MG63 (cell line): ENCODE measurements around the gene RGS6. TPM values are rescaled to one million over a fixed set of nuclear protein-coding genes. Genes with fewer than 3 reads are reported as not detected.

Experiments used
- DNase-seq: peaks from one replicate; pipeline ENCODE4 v3.0.0-alpha.2; 2020
- H3K27me3 ChIP-seq: fragments of 250-450 bp; sonication (Bioruptor Pico); 2 replicates; pipeline ENCODE4 v1.5.1; 2020; ENCODE audit warnings: mild to moderate bottlenecking, moderate library complexity
- H3K36me3 ChIP-seq: fragments of 250-450 bp; sonication (Bioruptor Pico); 2 replicates; pipeline ENCODE4 v1.5.1; 2020; ENCODE audit warnings: mild to moderate bottlenecking, moderate library complexity
- H3K4me3 ChIP-seq: fragments of 250-450 bp; sonication (Bioruptor Pico); 2 replicates; pipeline ENCODE4 v1.5.1; 2020; ENCODE audit warnings: mild to moderate bottlenecking, moderate library complexity
- H3K9me3 ChIP-seq: fragments of 250-450 bp; sonication (Bioruptor Pico); 2 replicates; pipeline ENCODE4 v1.5.1; 2020; ENCODE audit warnings: mild to moderate bottlenecking, moderate library complexity
- total RNA-seq: library from RNA; depleted of rRNA; stranded (reverse); fragments of >200 nt; shearing (Covaris generic); gene quantifications from 2 replicates; pipeline ENCODE4 v1.2.3, GENCODE V29; 2014; ENCODE audit warnings: low replicate concordance

The RGS6 gene
- total RNA-seq, 1 experiment from 2014 or later: not detected

DNA sequence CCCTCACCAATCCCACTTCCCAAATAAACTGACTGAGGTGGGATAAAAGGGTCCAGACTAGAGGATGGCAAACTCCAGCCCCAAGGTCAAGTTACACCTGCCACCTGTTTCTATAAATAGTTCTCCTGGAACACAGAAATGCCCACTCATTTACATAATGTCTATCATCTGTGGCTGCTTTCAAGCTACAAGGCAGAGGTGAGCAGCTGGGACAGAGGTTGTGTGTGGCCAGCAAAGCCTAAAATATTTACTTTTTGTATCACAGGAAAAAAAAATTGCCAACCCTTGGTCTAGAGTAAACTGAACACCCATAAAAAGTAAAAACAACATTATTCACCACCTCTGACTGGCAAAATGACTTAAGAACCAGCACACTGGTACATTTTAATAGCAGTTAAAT lies 269.4 kb downstream of the RGS6 start:
- no peaks in the 10 kb centered on the region for H3K27me3 ChIP-seq
- DNase-seq: no peak
- no peaks in the 10 kb centered on the region for H3K36me3 ChIP-seq
- no peaks in the 10 kb centered on the region for H3K9me3 ChIP-seq
- no peak overlapping the region for H3K4me3 ChIP-seq

DNA sequence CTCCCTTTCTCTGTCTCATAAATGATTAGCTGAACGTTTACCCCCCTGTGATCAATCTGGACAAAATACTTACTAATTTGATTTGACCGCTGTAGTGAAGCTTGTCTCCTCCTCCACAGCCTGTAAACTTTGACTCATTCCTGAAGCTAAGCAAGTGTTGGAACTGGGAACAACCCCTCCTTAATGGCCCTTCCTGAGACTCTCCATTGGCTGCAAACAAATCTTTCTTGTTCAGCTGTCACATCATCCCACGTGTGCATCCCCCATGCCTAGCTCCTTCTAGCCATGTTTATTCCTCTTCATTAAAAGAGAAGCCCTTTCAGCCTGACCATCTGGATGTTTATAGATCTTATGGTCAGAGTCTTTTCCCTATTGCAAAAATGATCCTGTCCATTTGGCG lies 281.2 kb downstream of the RGS6 start:
- no peaks in the 10 kb centered on the region for H3K9me3 ChIP-seq
- DNase-seq: no peak

DNA sequence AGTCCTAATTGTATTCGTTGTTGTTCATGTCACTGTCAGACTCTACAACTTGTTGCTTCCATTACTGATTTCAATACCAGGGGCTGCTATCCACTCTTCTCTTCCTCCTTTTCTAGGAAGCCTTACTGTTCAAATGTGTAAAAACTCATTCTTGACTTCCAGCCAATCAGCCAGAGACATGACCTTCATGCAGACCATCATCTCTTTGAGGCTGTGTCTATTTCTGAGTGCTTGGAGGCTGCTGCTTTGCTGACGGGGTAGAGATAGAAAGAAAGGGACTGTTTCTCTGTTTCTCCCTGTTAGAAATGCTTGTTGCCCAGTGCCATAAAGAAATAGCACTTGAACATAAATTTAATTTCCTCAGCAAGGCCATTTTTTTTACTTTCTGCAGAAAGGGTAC lies 282.9 kb downstream of the RGS6 start:
- Histone ChIP-seq H3K36me3 (no peaks in the 10 kb centered on the region), H3K27me3 (no peaks in the 10 kb centered on the region)

More for the DNA sequence above, 281.2 kb downstream of the RGS6 start:
- Histone ChIP-seq H3K36me3 (no peaks in the 10 kb centered on the region), H3K4me3 (no peak overlapping the region), H3K27me3 (no peaks in the 10 kb centered on the region)

DNA sequence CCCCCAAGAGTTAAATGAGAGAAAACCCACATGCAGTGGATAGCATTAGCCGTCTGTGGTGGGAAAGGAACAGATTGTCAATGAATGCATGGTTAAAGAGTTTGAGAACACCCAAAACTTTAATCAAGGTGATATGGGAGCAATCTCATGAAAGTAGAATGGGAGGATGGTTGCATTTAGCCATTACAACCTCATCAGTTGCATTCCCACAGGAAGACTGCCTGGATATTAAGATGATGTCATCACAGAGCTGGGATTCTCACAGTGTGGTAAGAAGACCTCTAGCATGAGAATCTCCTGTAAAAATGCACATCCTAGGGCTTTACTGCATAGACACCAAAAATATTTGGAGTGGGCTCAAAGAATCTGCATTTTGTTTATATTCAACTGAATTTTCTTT lies 284.9 kb downstream of the RGS6 start:
- Histone ChIP-seq H3K36me3 (no peaks in the 10 kb centered on the region), H3K9me3 (no peaks in the 10 kb centered on the region), H3K27me3 (no peaks in the 10 kb centered on the region), H3K4me3 (no peak overlapping the region)
- no peak for DNase-seq

More for the DNA sequence above, 282.9 kb downstream of the RGS6 start:
- H3K9me3 ChIP-seq: no peaks in the 10 kb centered on the region
- no peak overlapping the region for H3K4me3 ChIP-seq
- no peak for DNase-seq

DNA sequence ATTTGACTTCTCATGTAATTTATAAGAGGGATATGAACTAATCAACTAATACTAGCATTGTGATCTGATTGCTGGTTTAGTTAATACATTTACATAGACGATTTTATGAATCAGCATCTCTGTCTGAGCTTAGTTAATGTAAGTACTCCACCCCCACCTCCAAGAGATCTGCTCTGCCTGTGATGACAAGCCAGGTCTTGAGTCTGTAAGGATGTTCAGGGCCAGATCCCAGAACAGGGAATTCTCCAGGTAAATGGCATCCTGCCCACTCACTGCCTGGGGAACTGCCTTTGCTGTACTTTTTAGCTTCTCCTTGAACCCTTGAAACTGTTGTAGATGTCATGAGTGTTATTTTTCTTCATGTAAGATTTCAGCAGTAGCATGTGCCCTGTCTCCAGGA lies 289.8 kb downstream of the RGS6 start:
- H3K36me3 ChIP-seq: no peaks in the 10 kb centered on the region
- H3K4me3 ChIP-seq: no peak overlapping the region
- DNase-seq: no peak
- no peaks in the 10 kb centered on the region for H3K9me3 ChIP-seq
- H3K27me3 ChIP-seq: no peaks in the 10 kb centered on the region

DNA sequence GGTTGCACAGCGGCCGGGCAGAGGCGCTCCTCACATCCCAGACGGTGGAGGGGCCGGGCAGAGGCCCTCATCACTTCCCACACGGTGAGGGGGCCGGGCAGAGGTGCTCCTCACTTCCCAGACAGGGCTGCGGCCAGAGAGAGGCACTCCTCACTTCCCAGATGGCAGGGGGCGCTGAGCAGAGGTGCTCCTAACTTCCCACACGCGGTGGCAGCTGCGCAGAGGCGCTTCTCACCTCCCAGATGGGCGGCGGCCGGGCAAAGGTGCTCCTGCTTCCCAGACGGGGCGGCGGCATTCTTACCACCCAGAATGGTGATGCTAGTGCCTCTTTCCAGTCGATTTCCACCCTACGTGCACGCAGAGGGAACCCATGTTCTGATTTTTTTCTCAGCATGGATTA lies 304.4 kb downstream of the RGS6 start:
- Histone ChIP-seq H3K27me3 (no peaks in the 10 kb centered on the region), H3K36me3 (no peaks in the 10 kb centered on the region), H3K4me3 (no peak overlapping the region), H3K9me3 (no peaks in the 10 kb centered on the region)
- no peak for DNase-seq

DNA sequence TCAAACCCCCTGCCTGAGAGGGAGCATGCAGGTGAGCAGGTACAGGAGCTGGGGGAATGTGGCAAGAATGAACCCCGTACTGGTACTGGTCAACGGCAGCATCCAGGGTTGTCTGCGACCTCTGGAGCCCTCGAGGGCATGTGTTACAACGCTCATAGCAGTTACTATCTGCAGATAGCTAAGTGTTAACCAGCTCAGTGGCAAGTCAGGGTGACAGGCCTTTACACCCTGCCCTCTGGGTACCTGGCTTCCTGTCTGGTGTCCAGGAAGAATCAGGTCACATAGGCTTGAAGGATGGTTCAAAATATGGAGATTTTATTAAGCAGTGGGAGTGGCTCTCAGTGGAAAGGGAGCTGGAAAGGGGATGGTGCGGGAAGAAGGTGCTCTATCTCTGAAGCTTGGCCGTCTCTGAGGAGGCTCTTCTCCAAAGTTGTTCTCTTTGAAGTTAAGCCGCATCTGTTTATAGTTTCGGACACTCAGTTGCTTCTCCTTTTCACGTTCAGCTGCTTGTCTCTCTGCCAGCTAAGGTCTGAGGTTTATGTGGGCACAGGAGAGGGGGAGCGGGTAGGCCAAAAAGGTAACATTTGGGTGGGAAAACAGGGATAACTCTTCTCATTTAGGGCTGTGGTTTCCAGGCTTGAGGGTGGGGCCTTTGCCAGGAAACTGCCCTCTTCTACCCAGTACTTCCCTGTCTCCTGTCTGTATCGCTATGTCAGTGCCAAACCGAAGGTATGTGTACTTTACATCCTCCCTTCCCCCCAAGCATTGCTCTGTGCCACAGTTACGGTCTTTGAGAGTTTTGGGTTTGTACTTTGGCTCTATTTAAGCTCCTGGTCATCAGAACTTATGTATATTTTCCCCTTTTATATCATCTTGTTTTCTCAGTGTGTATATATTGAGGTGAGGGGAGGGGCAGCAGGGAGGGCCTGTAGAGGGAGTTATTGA lies 305.8 kb downstream of the RGS6 start:
- Histone ChIP-seq H3K9me3 (no peaks in the 10 kb centered on the region), H3K4me3 (no peak overlapping the region), H3K27me3 (no peaks in the 10 kb centered on the region), H3K36me3 (no peaks in the 10 kb centered on the region)
- no peak for DNase-seq

DNA sequence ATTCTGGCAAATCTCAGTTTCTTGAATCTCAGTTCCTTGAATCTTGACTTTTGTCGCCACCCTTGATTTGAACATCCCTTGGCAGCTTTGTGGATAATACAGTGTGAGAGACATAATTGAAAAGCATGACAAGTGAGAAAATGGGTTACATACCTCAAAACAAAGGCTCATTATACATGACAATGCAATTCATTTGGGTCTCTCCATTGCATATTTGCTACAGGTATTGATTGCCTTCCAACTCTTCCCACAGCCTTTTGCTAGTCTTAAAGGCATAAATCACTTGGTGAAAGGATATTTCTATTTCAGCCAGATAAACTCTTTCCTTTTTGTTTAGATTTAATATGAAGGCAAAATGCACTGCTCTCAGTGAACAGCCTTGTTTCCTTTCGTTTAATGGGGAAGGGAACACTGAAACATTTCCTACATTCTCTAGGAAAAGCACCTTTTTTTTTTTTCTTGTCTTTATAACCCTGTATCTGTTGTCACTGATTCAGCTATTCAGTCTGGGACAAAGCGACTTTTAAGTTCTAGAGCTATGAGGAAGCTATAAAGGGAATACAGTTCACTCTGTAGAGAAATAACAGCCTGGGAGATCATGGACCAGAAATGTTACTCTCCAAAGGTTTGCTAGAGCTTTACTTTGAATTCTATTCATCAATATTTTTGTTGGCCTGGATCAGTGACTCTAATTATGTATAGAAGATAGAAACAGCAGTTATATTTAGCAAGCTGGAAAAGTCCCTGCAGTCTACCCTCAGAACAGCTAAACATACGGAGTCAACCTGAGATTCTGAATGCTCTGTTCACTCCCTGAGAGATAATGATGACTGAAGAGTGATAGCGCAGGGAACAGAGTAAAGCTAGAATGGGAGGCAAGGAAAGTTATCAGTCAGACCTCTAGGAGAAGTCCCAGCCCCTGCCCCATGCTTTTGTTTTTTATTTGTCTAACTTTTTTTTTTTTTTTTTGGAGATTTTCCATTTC lies 311.4 kb downstream of the RGS6 start:
- Histone ChIP-seq H3K9me3 (no peaks in the 10 kb centered on the region), H3K4me3 (no peak overlapping the region), H3K27me3 (no peaks in the 10 kb centered on the region), H3K36me3 (no peaks in the 10 kb centered on the region)
- no peak for DNase-seq

DNA sequence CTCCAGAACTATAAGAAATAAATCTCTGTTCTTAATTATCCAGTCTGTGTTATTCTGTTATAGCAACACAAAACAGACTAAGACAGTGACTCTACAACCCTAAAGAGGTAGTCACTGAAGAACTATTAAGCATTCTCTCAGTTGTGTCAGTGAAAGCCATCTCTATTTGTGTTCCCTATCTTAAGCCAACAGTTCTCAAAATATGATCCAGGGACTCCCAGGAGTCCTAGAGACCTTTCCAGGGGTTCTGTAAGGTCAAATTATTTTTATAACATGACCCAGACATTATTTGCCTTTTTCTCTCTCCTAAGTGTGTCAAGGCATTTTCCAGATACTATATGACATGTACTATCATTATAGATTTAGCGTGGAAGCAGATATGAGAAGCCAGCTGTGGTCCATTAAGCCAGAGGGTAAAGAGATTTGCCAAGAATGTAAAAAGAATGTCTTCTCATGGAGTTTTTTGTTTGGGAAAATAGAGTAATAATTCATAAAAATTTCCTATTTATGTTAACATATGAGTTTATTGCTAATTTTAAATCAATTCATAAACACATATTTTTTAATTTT lies 315.8 kb downstream of the RGS6 start:
- Histone ChIP-seq H3K36me3 (no peaks in the 10 kb centered on the region), H3K27me3 (no peaks in the 10 kb centered on the region), H3K4me3 (no peak overlapping the region), H3K9me3 (no peaks in the 10 kb centered on the region)
- no peak for DNase-seq

DNA sequence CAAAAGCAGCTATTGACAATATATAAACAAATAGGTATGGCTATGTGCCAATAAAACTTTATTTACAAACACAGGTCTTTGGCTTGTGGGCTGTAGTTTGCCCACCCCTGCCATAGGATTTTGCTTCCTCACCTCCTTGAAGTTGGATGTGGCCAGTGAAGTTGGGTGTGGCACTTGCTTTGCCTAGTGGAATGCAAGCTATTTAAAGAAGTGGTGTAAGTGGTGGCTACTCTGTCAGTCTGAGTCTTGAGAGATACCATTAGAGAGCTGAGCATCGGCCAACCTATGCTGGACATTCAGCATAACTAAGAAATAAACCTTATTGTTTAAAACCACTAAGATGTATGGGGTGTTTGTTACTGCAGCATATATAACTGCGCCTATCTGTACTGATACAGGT lies 321.3 kb downstream of the RGS6 start:
- no peaks in the 10 kb centered on the region for H3K36me3 ChIP-seq
- H3K27me3 ChIP-seq: no peaks in the 10 kb centered on the region
- no peak for DNase-seq
- H3K4me3 ChIP-seq: no peak overlapping the region
- no peaks in the 10 kb centered on the region for H3K9me3 ChIP-seq

DNA sequence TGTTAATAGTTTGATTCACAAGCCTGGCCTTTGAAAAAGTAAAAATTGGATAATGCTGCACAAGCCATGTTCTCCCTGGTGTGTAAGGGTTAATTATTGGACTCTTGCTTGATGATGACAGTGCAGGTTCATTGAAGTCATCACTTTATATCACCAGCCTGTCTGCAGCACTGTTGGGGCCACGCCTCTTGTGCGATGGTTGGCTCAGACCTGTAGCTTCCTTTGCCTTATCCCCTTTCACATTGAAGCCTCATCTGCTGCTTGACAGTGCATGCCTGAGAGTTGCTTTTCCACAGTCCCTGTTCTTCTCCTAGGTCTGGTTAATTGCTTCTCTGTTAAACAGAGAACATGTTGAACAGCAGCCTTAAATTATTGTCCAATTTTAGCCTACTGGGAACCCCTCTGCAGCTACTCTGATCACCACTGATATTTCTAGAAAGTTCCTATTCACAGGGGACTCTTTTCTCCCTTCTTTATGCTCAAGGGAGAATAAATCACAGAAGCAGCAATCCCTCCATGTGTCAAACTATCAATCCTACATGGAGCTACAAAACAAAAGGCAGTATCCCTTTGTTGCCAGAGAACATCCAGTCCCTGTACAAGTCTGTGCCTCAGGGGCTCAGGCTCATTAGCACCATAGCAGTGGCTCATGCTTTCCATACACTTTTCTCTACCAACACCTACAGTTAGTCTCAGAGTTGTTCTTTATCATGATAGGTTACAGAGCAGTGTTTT lies 322.1 kb downstream of the RGS6 start:
- H3K36me3 ChIP-seq: no peaks in the 10 kb centered on the region
- H3K9me3 ChIP-seq: no peaks in the 10 kb centered on the region
- H3K27me3 ChIP-seq: no peaks in the 10 kb centered on the region
- H3K4me3 ChIP-seq: no peak overlapping the region
- no peak for DNase-seq

DNA sequence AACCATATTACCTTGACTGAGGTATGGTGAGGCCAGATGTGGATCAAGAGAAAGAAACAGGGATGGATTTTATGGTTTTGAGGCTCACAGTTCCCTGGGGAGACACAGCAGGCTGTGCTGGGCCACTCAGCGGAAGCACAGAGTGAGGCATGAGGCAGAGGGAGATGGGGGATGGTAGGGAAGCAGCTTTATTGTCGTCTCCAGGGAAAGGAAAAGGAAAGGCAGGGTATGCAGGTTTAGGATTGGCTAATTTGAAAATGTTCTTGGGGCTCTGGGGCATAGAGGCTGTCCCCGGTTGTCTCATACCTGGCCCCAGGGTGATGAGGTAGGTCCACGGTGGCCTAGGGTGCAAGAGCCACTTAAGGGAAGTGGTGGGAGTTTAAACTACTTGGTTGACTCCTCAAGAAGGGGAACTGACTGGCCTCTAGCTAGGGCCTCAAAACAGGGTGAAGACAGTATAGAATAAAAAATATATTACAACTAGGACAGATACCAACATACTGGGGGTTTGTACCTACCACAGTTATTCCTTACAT lies 322.8 kb downstream of the RGS6 start:
- H3K27me3 ChIP-seq: no peaks in the 10 kb centered on the region
- no peaks in the 10 kb centered on the region for H3K36me3 ChIP-seq
- H3K4me3 ChIP-seq: no peak overlapping the region
- DNase-seq: no peak
- H3K9me3 ChIP-seq: no peaks in the 10 kb centered on the region

DNA sequence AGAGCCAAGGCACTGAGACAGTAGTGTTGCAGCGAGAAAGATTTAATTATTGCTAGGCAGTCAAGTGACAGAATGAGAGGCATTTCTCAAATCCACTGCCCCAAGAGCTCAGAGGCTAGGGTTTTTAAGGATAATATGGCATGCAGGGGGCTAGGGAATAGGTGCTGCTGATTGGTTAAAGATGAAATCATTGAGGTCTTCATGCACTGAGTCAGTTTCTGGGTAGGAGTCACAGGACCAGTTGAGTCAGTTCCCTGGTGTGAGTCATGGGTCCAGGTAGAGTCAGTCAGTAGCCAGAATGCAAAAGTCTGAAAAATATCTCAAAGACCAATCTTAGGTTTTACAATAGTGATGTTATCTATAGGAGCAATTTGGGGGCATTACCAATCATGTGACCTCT lies 323.8 kb downstream of the RGS6 start:
- DNase-seq: no peak
- no peaks in the 10 kb centered on the region for H3K36me3 ChIP-seq
- no peak overlapping the region for H3K4me3 ChIP-seq
- no peaks in the 10 kb centered on the region for H3K27me3 ChIP-seq
- H3K9me3 ChIP-seq: no peaks in the 10 kb centered on the region

DNA sequence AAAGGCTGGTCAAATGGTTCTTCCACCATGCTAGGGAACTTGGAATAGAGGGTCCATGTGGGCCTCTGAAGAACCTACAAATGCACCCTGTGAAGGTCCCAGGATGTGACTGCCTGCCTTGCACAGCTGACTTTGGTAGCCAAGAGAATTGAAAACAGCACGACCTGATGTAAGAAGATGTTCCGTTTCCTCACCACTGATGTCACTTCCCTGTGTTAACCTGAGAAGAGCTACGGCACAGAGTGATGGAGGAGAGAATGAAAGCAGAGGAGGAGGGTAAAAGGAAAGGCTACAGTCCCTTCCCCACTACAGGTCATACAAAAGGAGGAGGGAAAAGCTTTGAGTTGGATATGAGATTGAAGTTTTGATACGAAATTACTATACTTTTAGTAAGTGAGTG lies 328.8 kb downstream of the RGS6 start:
- H3K36me3 ChIP-seq: no peaks in the 10 kb centered on the region

DNA sequence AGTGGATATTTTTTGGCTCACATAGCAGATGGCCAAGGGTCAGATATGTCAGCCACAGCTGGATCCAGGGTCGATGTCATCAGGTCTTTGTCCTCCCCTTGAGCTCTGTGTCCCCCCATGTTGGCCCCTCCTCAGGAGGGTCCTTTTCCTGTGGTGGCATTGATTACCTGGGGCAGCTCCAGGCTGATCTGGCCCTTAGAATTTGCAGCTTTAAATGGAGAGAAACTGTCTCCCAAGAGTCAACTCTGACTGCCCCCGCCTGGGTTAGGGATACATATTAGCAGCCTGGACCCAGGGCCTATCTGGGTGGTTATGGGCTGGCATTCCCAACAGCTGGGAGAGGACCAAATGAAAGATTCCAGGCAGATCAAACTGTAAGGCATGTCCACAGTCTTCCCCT lies 330.5 kb downstream of the RGS6 start:
- Histone ChIP-seq H3K9me3 (no peaks in the 10 kb centered on the region), H3K4me3 (no peak overlapping the region), H3K36me3 (no peaks in the 10 kb centered on the region), H3K27me3 (no peaks in the 10 kb centered on the region)
- DNase-seq: no peak

More for the DNA sequence above, 328.8 kb downstream of the RGS6 start:
- Histone ChIP-seq H3K9me3 (no peaks in the 10 kb centered on the region), H3K27me3 (no peaks in the 10 kb centered on the region), H3K4me3 (no peak overlapping the region)
- no peak for DNase-seq

DNA sequence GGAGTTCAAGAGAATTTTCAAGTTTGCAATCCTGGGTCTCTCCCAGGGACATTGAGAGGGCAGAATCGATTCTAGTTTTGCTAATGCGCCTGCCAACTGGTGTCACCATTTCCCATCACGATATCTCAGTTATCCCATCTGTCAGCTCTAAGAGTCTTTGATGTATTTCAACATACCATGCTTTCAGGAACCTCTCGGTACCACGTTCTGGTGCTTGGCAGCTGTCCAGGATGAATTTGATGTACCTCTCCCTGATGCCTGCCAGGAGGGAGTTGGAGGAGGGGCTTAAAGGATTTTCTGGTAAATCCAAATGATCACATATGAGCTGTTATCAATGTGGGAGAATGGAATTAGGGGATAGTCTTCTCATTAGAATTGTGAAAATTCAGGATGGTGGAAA lies 332.5 kb downstream of the RGS6 start:
- no peak for DNase-seq
- no peaks in the 10 kb centered on the region for H3K9me3 ChIP-seq
- H3K36me3 ChIP-seq: no peaks in the 10 kb centered on the region
- no peaks in the 10 kb centered on the region for H3K27me3 ChIP-seq
- H3K4me3 ChIP-seq: no peak overlapping the region
